Left kidney (tissue), 2 donors: ENCODE measurements around the gene PSKH1. TPM values are rescaled to one million over a fixed set of nuclear protein-coding genes. Genes with fewer than 3 reads are reported as not detected.

Experiments
- DNase-seq: peaks from one replicate; pipeline ENCODE4 v3.0.0-alpha.2; 2013
- polyA plus RNA-seq: library from polyadenylated mRNA; unstranded; fragments of 120-200 nt; gene quantifications from one replicate; pipeline ENCODE4 v1.2.1, GENCODE V29; 2013; ENCODE audit not compliant: insufficient read length

PSKH1 gene
- polyA plus RNA-seq, 1 donor = 33.7 TPM

DNA sequence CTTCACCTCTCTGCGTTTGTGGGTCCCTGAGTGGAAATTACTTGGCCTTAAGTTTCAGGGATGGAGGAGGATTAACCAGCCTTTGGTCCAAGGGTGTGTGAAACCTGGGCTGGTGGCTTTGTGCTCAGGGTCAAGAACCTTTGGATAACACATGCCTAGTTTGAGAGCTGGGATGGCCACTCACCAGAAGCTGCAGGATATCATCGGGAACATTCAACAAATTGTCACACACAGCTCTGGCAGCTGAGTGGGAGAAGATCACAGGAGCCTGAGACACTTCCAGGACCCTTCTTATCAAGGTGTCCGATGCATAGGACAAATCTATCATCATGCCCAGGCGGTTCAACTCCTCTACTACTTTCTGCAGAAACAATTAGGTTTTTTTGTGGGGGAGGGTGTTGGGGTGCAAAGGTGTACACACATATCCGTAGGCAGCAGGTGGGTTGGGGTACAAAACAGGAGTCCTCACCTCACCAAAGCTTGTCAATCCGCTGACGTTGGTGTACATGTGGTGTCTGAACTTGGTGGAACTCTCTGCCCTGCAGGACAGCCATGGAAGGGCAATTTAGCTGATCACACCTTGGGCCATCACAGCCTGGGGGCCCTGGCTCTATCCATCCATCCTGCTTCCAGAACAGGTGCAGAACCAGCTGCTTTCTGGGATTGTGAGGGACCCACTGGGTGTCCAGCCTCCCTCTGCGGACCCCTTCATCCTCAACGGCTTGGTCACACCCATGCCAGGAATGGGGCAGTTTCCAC lies 84.6 kb downstream of the PSKH1 start:
- no peak for DNase-seq

Other genes starting within 250 kb of the PSKH1 start
- 1.2 TPM for gene CARMIL2, start 248.1 kb upstream of the PSKH1 start, polyA plus RNA-seq
- 23.9 TPM for gene ACD, start 233.0 kb upstream of the PSKH1 start, polyA plus RNA-seq
- gene PARD6A, start 232.3 kb upstream of the PSKH1 start, polyA plus RNA-seq = 2.2 TPM
- 25.8 TPM for gene ENKD1, start 226.5 kb upstream of the PSKH1 start, polyA plus RNA-seq
- 2.8 TPM for gene C16orf86, start 226.4 kb upstream of the PSKH1 start, polyA plus RNA-seq
- 19.7 TPM for gene GFOD2, start 173.9 kb upstream of the PSKH1 start, polyA plus RNA-seq
- 29.3 TPM for gene RANBP10, start 86.7 kb upstream of the PSKH1 start, polyA plus RNA-seq
- gene TSNAXIP1, start 86.4 kb upstream of the PSKH1 start, polyA plus RNA-seq = 7.8 TPM
- gene THAP11, start 50.9 kb upstream of the PSKH1 start, polyA plus RNA-seq = 26.1 TPM
- gene NUTF2, start 46.3 kb upstream of the PSKH1 start, polyA plus RNA-seq = 128 TPM
- gene CENPT, start 45.6 kb upstream of the PSKH1 start, polyA plus RNA-seq = 51.7 TPM
- 92.2 TPM for gene EDC4, start 20.2 kb upstream of the PSKH1 start, polyA plus RNA-seq
- not detected for gene NRN1L, start 8.4 kb upstream of the PSKH1 start, polyA plus RNA-seq
- 8.0 TPM for gene CTRL, start 38.6 kb downstream of the PSKH1 start, polyA plus RNA-seq
- gene PSMB10, start 43.6 kb downstream of the PSKH1 start, polyA plus RNA-seq = 17.3 TPM
- gene LCAT, start 50.9 kb downstream of the PSKH1 start, polyA plus RNA-seq = 21.9 TPM
- 39.1 TPM for gene SLC12A4, start 75.4 kb downstream of the PSKH1 start, polyA plus RNA-seq
- gene DPEP3, start 87.2 kb downstream of the PSKH1 start, polyA plus RNA-seq = 0.08 TPM
- gene DPEP2, start 106.2 kb downstream of the PSKH1 start, polyA plus RNA-seq = 1.2 TPM
- gene DPEP2NB, start 122.7 kb downstream of the PSKH1 start, polyA plus RNA-seq = not detected
- 8.8 TPM for gene DDX28, start 130.0 kb downstream of the PSKH1 start, polyA plus RNA-seq
- 15.7 TPM for gene DUS2, start 130.0 kb downstream of the PSKH1 start, polyA plus RNA-seq
- gene NFATC3, start 192.1 kb downstream of the PSKH1 start, polyA plus RNA-seq = 38.0 TPM